Left renal pelvis (tissue), 4 donors: Measurements from ENCODE around the gene KREMEN1. TPM values are rescaled to one million over a fixed set of nuclear protein-coding genes. Genes with fewer than 3 reads are reported as not detected.

Source experiments
- DNase-seq, 4 donors: peaks; one replicate each; pipeline ENCODE4 v3.0.0-alpha.2; 2013; ENCODE audit warnings: low read depth in 4 of 4, low spot score in 3 of 4
- polyA plus RNA-seq, 4 donors: library from polyadenylated mRNA; unstranded; fragments of 120-200 nt; gene quantifications; one replicate each; pipeline ENCODE4 v1.2.1, GENCODE V29; 2013; ENCODE audit not compliant: insufficient read length in 4 of 4

Gene KREMEN1
- polyA plus RNA-seq, 4 donors = 11.8 to 25.9 (median 21.3) TPM

DNA sequence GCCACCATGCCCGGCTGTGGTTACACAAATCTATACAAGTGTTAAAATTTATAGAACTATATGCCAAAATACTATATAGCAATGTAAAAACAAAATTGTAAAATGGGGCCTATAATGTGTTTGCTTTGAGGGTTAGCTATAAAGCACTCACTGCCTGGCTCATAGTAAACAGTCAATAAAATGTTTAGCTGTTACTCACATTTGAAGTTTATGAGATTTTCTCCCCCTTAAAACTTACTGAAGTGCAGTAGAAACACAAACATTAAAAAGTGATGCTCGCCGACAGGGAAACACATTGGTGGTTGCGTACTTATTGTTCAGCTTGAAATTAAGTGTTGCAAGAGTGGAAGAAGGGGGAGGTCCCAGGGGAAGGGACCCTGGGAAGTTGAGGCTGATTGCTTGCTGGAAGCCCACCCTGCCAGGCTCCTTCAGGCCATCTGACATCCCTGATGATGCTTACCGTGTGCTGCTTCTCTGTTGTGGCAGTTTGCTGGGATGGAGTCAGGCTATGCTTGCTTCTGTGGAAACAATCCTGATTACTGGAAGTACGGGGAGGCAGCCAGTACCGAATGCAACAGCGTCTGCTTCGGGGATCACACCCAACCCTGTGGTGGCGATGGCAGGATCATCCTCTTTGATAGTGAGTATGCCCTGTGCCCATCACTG is 52.1 kb downstream of the KREMEN1 start:
- DNase-seq = no peak

DNA sequence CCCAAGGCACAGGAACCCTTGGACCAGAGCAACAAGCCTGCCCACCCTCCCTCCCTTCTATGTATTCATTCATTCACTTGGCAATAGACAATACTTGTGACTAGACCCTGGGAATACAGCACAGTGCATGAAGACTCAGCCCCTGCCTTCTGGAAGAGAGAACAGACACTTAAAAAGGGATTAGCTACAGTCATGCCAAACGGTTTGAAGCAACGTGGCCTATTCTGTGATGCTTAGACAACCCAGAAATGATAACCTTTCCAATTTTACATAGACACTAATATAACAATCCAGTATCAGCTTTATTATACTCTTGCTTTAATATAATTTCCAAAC is 52.6 kb downstream of the KREMEN1 start:
- DNase-seq = no peak

DNA sequence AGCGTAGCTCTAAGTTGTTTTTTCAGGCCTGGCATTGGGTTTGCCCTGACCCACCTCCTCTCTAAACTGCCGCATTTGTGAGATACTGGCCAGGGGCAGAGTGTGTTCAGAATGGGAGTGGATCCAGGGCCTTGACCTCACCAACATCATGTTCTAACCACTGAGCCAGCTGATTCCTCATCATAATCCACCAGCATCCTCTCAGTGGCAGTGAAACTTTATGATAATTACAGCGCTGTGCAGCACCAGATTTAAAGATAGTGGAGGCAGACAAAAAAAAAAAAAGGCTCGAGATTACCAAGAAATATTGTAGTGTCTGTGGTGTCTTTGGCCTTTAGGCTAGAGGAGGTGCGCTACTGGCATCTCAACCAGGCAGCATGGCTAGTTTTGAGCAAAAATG is 53.0 kb downstream of the KREMEN1 start:
- DNase-seq = no peak

DNA sequence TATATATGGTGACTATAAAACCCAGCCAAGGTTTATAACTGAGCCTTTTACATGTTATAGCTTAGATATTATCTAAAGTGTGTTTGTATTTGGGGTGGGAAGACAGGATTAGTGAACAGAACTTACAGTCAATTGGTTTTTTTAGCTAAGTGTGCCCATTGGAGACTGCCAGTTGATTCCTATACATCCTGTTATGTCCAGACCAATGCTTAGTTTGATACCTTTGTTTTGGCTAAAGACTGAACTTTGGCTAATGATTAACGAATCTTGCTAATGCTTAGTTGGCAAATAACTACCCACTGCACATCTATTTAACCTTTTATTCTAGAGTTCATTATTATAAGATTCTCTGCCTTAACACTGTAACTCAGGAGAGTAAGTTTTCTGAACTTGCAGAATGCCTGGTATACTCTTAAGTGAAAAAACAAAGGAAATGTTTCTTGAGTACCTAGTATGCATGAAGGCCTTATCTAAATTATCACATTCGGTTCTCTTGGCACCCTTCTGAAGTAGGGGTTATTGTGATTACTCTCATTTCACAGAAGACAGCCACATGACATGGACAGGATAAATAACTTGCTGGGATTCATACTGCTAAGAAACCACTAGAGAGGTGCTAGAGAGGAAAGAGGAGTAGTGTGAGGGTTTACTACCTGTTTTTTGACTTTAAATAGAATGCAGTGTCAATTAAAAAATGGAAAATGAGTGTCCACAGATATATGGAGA is 54.0 kb downstream of the KREMEN1 start:
- no peak for DNase-seq

DNA sequence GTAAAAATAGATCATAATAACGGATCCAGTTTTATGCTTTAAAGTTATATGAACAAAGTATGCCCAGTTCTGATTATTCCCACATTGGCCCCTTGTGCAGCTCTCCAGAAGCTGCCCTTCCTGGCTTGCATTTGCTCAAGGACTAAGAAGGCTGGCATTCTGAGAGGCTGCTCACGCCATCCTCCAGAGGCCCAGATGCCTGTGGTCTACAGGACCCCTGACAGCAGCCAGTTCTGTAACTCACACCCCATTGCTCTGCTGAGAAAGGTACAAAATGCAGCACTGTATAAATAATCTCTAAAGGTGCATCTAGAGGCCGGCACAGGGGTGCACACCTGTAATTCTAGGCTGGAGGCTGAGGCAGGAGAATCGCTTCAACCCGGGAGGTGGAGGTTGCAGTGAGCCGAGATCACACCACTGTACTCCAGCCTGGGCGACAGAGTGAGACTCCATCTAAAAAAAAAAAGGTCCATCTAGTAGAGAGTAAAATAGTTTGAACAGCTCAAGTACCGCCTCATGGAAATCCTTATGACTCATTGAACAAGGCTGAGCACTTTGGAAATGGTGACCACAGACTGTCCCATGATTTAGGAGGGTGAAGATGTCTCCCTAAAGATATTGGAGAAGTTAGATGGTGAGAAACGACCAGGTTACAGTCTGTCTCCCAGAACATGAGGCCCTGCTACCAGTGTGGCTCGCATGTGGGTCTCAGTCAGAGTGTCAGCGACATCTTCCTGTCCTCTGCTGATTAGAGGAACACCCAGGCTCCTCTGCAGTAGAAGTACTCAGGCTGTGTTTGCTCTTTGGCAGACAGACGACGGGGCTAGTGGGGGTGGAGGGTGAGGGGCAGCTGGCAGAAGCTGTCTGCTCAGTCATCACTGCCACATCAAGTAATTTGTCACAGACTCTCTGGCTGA is 56.3 kb downstream of the KREMEN1 start:
- no peak for DNase-seq

DNA sequence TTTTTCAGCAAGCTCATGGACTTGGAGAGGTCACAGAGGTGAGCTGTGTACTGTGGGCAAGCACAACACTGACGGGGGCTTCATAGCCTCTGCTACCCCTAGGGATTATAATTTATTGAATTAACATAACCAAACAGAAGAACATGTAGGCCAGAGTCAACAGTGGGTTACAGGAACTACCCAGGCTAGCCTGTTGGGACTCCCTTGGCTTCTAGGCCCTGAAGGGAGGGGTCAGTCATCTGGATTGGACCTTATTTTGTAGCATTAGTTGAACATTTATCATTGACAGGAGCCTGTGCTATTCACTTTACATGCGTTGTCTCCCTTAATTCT is 56.9 kb downstream of the KREMEN1 start:
- DNase-seq = no peak

DNA sequence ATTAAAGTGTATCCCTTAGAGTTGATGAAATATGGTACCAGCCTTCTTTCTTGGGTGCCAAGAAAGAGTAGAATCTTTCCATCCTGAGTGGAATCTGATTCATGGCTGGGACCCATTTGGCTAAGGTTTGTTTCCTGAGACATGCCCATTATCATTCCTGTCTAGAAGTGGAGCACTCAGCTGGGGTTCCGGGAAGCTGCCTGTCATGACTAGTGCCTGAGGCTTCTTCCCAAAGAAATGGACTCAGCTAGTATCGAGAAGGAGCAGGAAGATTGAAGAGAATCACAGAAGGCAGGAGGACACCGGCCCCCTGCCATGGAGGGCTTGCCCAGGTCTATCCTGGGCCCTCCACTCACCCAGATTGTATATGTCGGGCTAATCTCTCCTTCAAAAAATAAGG is 57.6 kb downstream of the KREMEN1 start:
- DNase-seq = no peak

DNA sequence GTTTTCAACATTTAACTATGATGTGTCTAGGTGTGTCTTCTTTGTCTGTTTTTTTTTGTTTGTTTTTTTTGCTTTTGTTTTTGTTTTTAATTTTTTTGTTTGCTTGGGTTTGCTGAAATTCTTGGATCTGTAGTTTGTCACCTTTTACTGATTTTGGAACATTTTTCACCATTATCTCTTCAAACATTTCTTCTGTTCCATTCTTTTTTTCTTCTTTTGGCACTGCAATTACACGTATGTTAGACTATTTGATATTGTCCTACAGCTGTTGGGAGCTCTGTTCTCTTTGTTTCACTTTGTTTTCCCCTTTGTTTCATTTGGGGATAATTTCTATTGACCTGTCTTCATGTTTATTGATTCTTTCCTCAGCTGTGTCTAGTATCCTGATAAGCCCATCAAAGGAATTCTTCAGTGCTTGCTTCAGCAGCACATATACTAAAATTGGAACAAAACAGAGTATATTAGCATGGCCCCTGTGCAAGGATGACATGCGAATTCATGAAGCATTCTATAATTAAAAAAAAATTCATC is 60.8 kb downstream of the KREMEN1 start:
- DNase-seq = no peak

DNA sequence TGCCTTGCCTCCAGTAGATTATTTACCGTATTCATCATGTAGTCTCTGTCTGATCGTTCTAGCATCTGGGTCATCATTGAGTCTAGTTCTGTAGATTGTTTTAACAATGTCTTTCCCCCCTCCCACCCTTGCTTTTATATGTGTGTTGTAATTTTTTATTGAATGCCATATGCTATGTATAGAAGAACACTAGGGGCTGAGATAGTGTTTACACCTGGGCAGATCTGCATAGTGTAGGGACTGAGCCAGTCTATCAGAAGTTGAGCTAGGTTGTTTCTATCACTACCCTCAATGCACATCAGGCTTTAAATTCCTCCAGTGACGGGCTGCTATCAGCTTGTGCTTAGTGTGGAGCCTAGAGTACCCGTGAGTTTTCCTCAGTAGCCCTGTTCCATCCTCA is 61.6 kb downstream of the KREMEN1 start:
- no peak for DNase-seq

DNA sequence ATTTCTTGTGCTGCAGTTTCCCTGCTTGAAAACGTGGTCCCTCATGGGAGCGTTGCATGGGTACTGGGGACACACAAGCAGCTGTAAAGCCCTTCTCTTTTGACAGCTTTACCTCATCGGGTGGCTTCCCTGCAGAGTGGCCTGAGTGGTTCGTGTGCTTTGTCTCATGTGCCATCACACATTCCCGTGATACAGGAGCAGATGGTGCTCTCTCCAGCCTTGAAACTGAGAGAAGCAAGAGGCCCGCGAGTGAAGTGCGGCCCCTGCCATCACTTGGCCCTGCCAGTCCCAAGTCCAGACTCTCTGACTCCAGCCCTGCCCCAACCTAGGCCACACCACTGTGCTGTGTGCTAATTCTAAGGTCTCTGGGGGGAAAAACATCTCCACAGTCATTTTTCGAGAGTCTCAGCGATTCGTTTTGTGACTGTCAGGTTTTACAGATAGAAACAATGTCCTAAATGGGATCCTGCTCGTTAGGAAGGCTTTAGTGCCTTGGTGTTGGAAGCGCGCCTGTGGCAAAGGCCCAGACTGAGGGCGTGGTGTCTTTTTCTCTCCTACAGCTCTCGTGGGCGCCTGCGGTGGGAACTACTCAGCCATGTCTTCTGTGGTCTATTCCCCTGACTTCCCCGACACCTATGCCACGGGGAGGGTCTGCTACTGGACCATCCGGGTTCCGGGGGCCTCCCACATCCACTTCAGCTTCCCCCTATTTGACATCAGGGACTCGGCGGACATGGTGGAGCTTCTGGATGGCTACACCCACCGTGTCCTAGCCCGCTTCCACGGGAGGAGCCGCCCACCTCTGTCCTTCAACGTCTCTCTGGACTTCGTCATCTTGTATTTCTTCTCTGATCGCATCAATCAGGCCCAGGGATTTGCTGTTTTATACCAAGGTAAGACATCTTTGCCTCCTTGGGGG is 64.2 kb downstream of the KREMEN1 start:
- DNase-seq = no peak

DNA sequence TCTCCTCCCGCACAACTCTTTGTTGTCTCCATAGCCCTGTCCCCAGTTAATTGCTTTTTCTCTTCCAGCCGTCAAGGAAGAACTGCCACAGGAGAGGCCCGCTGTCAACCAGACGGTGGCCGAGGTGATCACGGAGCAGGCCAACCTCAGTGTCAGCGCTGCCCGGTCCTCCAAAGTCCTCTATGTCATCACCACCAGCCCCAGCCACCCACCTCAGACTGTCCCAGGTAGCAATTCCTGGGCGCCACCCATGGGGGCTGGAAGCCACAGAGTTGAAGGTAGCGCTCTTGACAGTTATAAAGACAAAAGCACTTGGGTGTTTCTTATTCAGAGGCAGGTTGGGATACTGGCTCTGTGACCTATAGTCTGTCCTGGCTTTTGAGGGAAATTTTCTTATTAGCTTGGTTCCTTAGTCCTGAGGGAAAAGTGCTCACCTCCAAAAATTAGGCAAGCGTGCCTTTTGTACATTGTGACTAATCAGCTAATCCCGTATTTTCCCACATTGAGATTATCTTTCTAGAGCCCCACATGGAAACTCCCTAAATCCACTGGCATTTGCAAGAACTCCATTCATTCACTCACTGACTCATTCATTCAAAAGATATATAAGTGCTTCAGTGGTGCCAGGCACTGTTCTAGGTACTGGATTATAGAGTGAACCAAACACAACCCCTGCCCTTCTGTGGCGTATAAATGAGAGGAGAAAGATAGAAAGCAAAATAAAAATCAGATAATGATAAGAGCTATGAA is 65.9 kb downstream of the KREMEN1 start:
- no peak for DNase-seq

DNA sequence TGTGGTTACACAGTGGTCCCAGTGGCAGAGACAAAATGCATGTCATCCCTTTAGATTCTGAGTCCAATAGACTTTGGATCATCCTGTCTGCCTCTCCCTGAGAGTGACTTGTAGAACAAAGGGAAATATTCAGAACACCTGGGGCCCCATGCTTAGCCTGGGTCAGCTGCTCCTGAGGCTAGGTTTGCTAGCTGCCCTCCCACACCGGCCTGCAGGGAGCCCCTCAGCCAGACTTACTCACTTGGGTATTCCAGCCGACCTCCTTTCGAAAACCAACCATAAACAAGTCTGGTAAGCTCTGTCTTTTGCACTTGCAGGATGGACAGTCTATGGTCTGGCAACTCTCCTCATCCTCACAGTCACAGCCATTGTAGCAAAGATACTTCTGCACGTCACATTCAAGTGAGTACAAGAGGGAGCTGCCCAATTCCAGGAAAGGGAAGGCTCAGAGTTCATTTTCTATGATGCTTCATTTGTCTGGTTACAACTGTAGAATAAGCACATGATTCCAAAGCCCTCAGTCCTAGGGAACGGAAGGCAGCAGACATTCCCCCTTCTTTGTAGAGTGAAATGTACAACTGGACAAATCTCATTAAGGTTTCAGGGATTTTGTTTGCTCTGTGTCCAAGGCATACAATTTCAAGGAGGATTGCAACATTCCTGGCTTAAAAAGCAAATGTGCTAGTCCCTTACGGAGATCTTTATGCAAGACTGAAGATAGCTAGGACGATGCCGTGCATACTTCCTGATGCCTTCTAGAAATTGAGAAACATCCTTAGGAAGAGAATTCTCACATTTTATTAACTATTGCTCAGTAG is 67.3 kb downstream of the KREMEN1 start:
- DNase-seq = no peak

DNA sequence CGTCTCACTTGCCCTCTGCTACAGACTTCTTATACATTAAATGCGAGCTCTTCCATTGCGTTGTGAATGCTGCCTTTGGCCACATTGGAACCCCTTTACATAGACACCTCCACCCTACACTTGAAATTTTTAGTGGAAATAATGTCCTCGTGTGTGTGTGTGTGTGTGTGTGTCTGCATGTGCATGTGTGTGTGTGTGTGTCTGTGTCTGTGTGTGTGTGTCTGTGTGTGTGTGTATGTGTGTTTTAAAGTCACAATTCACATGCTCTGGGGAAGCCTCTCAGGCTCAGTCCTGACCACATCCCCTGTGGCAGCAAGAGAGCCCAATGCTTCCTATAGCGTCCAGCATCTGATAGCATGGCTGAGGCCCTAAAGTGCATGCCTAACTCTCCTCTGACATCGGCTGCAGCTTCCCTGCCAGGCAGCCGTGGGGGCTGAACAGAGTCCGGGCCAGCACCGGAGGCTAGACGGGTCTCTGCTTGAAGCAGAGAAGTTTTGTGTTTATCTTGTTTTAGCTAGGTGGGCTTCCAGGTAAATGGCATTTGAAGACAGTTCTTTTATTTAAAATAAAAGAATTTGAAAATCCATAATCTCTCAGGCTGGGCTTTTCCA is 68.3 kb downstream of the KREMEN1 start:
- DNase-seq = no peak

DNA sequence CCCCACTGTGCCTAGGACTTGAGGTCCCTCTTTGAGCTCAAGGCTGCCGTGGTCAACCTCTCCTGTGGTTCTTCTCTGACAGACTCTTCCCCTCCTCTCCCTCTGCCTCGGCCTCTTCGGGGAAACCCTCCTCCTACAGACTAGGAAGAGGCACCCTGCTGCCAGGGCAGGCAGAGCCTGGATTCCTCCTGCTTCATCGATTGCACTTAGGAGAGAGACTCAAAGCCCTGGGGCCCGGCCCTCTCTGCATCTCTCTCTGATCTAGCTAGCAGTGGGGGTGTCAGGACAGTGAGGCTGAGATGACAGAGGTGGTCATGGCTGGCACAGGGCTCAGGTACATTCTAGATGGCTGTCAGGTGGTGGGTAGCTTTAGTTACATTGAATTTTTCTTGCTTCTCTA is 69.3 kb downstream of the KREMEN1 start:
- DNase-seq = no peak

DNA sequence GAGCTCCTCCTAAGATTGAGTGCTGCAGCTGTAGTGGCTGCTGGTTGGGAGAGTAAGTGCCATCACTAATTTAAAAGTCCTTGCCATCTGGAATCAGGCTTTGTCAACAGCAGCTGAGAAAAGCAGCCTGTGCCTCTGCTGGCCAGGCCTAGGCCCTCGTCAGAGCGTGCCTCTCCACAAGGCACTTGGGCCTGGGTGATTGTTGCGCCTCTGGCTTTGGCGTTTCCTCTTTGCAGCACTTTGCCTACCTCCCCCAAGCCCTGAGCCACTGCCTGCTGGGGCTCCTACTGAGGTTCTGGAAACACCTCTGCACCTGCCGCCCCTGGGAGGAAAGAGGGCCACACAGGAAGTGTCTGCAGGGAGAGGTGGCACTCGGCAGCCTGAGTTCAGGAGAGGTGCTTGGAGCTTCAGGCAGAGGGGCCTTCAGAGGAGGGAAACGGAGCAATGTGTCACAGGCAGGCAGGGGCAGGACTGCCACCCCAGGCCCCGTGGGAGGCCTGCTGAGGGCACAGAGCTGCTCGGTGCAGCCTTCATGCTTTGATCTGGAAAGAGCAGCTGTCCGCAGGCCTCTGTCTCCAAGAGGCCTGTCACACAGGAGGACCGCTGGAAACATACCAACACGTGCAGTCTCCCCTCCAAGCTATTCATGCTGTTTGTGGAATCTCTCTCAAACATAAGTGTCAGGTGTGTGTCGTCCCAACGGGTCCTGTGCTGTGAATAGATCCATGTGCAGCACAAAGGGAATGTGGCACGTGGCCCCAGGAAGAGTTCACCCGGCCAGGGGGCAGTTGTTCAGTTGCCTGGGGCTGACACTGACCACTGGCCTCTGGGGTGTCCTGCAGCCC is 71.3 kb downstream of the KREMEN1 start:
- no peak for DNase-seq

DNA sequence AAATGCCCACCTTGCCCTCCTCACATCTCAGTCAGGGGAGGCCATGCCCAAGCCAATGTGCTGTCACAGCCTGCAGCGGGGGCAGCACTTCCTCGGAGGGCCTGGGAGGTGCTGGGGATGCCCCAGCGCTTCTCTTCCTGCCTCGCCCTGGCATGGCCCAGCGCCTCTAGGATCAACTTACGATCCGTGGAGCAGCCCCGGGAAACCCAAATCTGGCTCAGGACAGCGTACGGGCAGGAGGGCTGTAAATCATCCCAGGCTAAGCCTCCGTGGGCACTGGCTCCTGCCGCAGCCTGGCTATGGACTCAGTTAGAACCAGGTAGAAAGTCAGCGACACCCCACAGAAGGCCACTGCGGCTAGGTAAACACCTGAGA is 71.9 kb downstream of the KREMEN1 start:
- peak in 1 of 4 donors; percentile 64 for DNase-seq

DNA sequence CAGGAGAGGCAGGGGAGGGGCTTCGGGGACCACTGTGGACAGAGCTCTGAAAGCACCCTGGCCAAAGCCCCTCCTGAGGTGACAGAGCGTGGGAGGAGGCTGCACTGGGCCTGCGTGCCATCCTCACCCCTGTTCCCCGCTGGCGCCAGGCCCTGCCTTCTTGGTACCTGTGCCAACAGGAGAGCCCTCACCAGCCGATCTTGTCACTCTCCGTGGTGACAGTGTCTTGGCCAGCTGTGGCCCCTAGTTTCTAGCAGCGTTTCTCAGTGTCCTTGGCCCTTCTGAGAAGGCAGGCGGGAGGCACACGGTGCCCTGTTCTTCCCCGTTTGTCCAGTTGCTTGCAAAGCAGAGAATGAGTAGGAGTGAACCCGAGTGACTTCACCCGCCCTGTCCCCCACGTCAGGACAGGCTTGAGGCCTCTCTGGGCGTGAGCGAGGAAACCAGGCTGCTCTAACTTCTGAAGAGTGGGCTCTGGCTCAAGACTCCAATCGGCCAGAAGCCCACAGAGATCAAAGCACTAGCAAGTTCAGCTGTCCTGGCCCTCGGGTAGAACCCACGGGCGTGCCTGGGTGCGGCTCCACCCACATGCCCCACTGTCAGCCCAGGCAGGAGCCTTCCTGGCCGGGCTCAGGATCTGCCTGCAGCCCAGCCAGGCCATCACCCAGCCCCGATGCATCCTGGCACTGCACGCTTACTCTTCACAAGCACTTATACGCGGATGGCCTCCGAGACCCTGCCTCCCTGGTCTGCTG is 72.7 kb downstream of the KREMEN1 start:
- no peak for DNase-seq
